ENCODE measurements around the gene MALSU1.
"Not testable (repeated sequence)": the region's sequence is repeated elsewhere in the genome, so short reads cannot be mapped to it uniquely, and the experiment has no call there.

The MALSU1 gene

DNA sequence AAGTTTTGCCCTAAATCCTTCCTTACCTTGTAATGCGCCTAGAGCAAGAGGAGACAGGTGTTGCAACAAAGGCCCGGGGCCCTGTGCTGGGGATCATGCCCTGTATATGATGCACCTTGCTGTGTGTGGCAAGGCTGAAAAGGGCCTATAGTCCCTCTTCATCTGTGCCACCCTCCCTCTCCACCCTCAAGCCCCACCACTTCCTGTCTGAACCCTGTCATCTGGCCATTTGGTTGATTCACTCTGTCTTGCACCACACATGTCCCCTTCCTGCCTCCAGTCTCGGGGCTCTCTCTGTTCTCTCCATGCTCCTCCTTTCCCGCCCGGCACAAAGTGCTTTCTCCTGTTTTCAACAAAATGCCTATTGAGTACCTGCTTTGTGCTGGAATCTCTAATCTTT, 11.5 kb upstream of the MALSU1 start:
- no peak for DNase-seq

DNA sequence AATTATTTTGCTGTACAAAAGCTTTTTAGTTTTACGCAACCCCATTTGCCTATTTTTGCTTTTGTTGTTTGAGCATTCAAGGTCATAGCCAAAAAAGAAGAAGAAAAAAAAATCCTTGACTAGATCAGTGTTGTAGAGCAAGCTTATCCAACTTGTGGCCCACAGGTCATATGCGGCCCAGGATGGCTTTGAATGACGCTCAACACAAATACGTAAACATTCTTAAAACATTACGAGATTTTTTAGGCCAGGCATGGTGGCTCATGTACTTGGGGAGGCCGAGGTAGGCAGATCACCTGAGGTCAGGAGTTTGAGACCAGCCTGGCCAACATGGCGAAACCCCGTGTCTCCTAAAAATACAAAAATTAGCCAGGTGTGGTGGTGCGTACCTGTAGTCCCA, 8.1 kb upstream of the MALSU1 start:
- no peak for DNase-seq

- DNase-seq, result no peak
Observed at GRCh38 chr7:23291957-23292560, 7.1 kb upstream of the MALSU1 start.

DNA sequence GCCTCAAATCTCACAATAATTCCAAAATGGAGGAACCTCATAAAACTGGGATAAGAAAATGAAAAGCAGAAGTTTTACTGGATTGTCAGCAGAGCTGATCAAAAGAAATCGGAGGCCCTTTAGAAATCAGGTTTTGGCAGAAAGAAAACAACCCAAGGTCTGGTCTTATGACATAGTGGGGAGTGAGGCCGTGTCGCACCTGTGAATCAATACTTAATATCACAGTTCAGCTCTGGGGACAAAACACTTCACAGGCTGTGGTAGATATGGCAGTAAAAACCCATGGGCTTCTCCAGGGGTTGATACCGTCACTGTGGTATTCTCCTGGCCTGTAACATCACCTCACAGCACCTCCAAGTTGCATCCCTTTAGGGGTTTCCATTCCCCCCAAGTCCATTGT, 6.5 kb upstream of the MALSU1 start:
- DNase-seq, result no peak

DNA sequence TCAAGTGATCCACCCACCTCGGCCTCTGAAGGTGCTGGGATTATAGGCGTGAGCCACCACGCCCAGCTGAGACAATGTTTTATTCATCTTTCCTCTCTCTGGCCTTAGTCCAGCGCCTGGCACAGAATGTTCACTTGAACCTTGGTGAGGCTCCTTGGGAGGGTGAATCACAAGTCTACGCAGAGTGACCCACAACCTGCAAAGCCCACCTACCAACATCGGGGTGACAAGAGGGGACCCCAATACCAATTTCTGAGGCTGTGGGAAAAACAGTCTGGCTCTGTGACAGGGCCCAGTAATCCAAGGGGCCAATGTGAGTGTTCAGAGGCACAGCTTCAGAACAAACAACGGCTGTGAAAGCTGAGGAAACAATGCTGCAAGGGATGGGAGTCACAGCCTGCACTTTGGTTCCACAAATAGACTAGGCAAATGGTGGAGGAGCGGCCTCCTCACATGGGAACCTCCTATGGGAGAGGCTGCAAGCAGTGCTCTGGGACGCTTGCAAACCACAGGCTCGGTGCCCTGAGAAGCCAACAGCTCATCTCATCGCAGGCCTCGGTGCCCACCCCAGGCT, 5.6 kb upstream of the MALSU1 start:
- DNase-seq, result no peak

- no peak for DNase-seq
Observed at GRCh38 chr7:23294549-23295400, 4.4 kb upstream of the MALSU1 start.

GRCh38 chr7:23295401-23295697, 3.8 kb upstream of the MALSU1 start:
- no peak for DNase-seq

DNA sequence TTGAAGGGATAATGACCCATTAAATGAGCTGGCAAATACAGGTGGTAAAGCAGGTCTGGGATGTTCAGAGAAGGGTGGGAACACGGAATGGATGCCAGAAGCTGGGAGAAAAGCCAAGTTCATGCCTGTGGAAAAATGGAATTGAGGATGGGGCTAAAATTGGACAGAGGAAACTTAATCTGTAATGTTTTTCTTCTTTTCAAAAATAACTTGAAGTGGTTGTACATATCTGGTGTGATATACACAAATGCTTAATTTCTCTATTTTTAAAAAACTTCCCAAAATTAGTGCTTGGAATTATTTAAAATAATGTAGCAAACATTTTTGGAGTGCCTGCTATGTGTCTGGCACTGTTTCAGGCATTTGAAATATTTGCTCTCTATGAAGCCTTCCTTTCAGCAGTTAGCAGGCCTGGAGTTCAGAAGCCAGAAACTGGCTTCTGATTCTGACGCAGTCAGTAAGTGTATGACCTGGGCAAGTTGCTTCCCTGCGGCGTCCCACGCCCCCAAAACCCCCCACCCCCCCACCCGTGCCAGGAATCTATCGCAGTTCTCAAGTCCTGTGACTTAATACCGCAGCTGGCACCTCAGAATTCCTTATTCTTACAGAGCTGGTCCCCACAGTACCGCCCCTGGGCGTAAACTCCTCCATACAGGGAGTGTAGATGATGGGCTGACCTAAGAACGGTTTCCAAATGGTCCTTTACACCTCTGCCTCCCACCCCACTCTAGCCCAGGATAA, 828 bp upstream of the MALSU1 start:
- no peak for DNase-seq

- DNase-seq, result no peak
Observed at GRCh38 chr7:23299770-23300300, 696 bp downstream of the MALSU1 start.

GRCh38 chr7:23306936-23307521, 7.9 kb downstream of the MALSU1 start:
- no peak for DNase-seq

GRCh38 chr7:23308754-23309153, 9.6 kb downstream of the MALSU1 start:
- no peak for DNase-seq

- DNase-seq, result not testable (repeated sequence)
Observed at GRCh38 chr7:23312141-23312540, 13.0 kb downstream of the MALSU1 start.

GRCh38 chr7:23315366-23315765, 16.2 kb downstream of the MALSU1 start:
- no peak for DNase-seq

DNA sequence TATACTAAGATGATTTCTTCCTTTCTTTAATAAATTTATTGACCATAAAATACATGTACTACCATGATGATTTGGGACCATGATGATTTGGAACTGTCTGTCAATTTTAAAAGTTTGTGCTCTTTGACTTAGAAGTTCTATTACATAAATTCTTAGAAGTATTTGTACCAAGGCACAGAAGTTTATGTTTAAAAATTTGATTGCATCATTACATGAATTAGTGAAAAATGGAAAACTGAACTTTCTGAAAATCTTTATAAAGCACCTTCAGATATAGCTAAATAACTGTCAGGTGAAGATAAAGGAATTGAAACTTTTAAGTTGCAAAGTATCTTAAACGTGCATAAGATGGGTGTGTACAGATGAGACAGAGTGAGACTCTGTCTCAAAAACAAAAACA, 32.0 kb downstream of the MALSU1 start:
- DNase-seq, result no peak

DNA sequence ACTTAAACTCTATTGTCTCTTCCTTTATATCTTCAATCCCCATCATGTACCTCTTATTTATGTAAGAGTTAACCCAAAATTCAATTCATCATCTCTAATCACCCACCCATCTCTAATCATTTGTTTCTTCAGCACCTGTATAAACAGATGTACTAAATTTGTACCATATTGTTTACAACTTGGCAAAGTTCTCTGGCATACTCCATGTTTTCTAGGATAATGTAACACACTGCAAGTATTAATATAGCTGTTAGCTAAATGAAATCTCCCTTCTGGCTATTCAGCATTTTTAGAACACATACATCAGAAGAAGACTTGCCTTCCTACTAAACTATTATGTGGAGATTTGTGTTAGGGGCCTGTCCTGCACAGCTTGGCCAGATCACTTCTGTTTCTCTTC, 33.1 kb downstream of the MALSU1 start:
- DNase-seq, result no peak

DNA sequence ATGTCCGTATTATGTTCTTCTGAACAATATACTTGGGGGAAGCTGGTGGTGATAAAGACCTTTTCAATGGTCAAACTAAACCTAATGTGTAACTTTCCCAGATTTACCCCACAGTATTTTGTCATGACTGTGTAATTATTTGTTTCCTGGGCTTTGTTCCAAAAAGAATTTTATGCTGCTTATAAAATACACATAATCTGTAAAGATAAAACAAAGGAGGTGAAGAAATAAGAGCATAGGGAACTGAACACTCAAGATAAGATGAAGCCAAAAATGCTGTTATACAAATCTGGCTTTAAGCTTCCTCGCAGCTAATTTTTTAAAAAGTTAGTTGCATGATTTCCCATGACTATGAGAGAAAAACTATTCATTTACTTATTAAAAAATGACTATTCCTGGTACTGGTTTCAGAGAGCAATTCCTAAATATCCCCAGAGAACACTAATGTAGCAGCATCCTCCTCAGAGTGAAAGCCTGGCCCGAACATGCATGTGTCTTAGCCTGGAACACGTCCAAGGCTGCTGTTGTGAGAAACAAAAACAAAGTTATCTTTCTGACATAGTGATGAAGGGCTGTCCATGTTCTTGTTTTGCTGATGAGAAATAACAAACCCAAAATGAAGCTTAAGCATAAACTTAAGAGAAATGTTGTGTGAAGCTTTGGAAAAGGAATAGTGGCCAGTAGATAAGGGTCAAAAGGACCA, 33.9 kb downstream of the MALSU1 start:
- DNase-seq, result peak; percentile 2

- DNase-seq, result no peak
Observed at GRCh38 chr7:23333671-23334246, 34.6 kb downstream of the MALSU1 start.

DNA sequence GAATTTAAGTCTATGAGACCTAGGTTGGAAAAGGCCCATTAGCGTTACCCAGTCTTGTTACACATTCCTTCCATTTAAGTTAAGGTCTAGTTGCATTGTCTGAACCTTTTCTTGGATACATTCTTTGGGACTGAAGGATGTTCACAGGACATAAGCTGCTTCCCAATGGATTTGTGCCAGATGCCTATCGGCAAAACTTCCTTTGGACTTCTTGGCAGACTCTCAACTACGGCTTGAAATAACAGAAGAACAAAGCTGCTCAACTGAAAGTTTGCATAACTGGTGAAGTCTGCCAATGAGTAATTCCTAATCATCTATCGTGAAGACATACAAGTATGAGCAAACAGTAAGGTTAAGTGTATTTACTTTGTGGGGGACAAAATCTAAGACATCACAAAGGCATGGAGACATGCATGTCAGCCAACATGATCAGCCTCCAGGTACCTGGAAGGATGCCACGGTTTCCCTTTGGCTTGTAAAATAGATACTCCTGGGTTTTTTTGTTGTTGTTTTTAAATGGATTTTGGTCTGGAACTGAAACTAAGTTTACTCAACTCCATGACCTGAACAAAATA, 35.4 kb downstream of the MALSU1 start:
- DNase-seq, result no peak

DNA sequence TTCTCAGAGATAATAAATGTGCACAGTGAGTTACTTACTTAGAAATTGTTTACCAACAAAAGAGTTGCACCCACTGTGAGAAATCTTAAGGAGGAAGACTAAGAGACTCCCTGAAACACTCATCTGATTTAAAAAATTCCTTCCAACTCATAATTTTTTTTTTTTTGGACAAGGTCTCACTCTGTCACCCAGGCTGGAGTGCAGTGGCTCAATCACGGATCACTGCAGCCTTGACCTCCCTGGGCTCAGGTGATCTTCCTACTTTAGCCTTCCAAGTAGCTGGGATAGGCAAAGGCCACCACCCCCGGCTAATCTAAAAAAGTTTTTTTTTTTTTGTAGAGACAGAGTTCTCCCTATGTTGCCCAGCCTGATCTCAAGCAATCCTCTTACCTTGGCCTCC, 36.0 kb downstream of the MALSU1 start:
- DNase-seq, result no peak

GRCh38 chr7:23335621-23336020, 36.5 kb downstream of the MALSU1 start:
- no peak for DNase-seq

GRCh38 chr7:23336086-23336485, 36.9 kb downstream of the MALSU1 start:
- no peak for DNase-seq

GRCh38 chr7:23336799-23337283, 37.7 kb downstream of the MALSU1 start:
- no peak for DNase-seq
